Bronchial epithelial cell (primary cell): ENCODE measurements around the gene KCNQ1OT1. TPM values are rescaled to one million over a fixed set of nuclear protein-coding genes. Genes with fewer than 3 reads are reported as not detected.

ENCODE experiments used
- DNase-seq: peaks from one replicate; pipeline ENCODE4 v3.0.0-alpha.2; 2010; ENCODE audit warnings: low read depth
- FAIRE-seq: peaks from 2 replicates; lab custom pipeline; 2011; peaks lifted over from hg19 to GRCh38; lab: Jason Lieb, UNC
- H3K27me3 ChIP-seq: 2 replicates; pipeline ENCODE4 v1.5.1; 2011; ENCODE audit warnings: low read length; ENCODE audit not compliant: control insufficient read depth, insufficient read depth
- H3K36me3 ChIP-seq: 2 replicates; pipeline ENCODE4 v1.5.1; 2011; ENCODE audit warnings: low read length; ENCODE audit not compliant: control insufficient read depth, insufficient read depth
- H3K4me3 ChIP-seq: 2 replicates; pipeline ENCODE4 v1.5.1; 2011; ENCODE audit warnings: mild to moderate bottlenecking, low read depth, low read length, control low read depth
- total RNA-seq: library from RNA; depleted of rRNA; stranded (reverse); fragments of >200 nt; gene quantifications from 2 replicates; pipeline ENCODE4 v1.2.1, GENCODE V29; 2014
- TF ChIP-seq, protein P1 (sequence below): IDR thresholded peaks from 2 replicates; pipeline ENCODE4 v1.5.1; 2011; ENCODE audit warnings: mild to moderate bottlenecking, moderate library complexity, low read length, control low read depth, inconsistent platforms; ENCODE audit not compliant: insufficient read depth, severe bottlenecking

KCNQ1OT1 gene
- total RNA-seq, 1 donor from 2014 or later = 0.53 TPM

GRCh38 chr11:2621894-2622293 lies 77.9 kb downstream of the KCNQ1OT1 start:
- Histone ChIP-seq H3K27me3 (peaks cover 2% of the 10 kb centered on the region), H3K36me3 (no peaks in the 10 kb centered on the region), H3K4me3 (no peak overlapping the region)
- DNase-seq (no peak), FAIRE-seq (no peak)
- TF ChIP-seq, protein P1, sequence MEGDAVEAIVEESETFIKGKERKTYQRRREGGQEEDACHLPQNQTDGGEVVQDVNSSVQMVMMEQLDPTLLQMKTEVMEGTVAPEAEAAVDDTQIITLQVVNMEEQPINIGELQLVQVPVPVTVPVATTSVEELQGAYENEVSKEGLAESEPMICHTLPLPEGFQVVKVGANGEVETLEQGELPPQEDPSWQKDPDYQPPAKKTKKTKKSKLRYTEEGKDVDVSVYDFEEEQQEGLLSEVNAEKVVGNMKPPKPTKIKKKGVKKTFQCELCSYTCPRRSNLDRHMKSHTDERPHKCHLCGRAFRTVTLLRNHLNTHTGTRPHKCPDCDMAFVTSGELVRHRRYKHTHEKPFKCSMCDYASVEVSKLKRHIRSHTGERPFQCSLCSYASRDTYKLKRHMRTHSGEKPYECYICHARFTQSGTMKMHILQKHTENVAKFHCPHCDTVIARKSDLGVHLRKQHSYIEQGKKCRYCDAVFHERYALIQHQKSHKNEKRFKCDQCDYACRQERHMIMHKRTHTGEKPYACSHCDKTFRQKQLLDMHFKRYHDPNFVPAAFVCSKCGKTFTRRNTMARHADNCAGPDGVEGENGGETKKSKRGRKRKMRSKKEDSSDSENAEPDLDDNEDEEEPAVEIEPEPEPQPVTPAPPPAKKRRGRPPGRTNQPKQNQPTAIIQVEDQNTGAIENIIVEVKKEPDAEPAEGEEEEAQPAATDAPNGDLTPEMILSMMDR = no peak

DNA sequence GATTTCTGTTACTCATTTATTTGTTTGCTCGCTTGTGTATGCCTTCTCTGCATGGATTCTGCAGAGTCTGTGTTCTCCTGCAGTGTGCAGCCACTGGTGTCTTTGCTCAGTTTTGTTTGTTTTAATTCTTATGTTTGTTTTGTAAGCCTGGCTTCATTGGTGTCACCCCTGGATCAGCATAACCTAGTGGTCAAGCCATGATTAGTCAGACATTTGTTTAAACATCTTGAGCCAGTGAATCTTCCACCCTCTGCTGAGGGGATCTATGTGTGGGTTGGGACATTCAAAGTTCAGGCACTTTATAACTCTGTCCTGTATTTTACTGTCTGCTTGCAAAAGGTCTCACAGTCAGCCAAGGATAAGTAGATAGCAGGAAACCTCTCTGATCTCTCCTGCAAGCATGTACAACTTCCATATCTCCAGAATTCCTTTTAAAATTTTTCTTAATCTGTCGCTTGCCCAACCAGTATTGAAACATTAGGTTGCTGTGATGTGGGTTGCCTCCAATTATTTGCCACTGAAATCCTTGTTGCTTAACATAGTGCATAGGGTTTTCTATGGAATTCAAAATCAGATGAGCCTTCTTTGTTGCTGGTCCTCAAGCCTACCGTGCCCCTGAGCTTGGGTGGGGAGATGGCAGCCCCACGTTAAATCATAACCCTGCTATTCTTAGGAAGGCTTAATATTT lies 86.8 kb downstream of the KCNQ1OT1 start:
- H3K27me3 ChIP-seq = peaks cover 3% of the 10 kb centered on the region
- no peak for FAIRE-seq

GRCh38 chr11:2609345-2609744 lies 90.4 kb downstream of the KCNQ1OT1 start:
- H3K36me3 ChIP-seq = no peaks in the 10 kb centered on the region
- no peak overlapping the region for H3K4me3 ChIP-seq
- FAIRE-seq (no peak), DNase-seq (no peak)
- TF ChIP-seq, protein P1 = no peak
- H3K27me3 ChIP-seq = peaks cover 3% of the 10 kb centered on the region

More for the DNA sequence above, 86.8 kb downstream of the KCNQ1OT1 start:
- DNase-seq = no peak
- Histone ChIP-seq H3K36me3 (no peaks in the 10 kb centered on the region), H3K4me3 (no peak overlapping the region)
- TF ChIP-seq, protein P1 = no peak

GRCh38 chr11:2599561-2600189 lies 100.1 kb downstream of the KCNQ1OT1 start:
- no peaks in the 10 kb centered on the region for H3K27me3 ChIP-seq
- TF ChIP-seq, protein P1 = no peak
- DNase-seq (peak; percentile 4), FAIRE-seq (peak; percentile 43)
- H3K4me3 ChIP-seq = no peak overlapping the region
- no peaks in the 10 kb centered on the region for H3K36me3 ChIP-seq

GRCh38 chr11:2595204-2595603 lies 104.6 kb downstream of the KCNQ1OT1 start:
- TF ChIP-seq, protein P1 = no peak
- FAIRE-seq = no peak
- H3K36me3 ChIP-seq = no peaks in the 10 kb centered on the region
- no peak overlapping the region for H3K4me3 ChIP-seq
- no peaks in the 10 kb centered on the region for H3K27me3 ChIP-seq
- DNase-seq = no peak

GRCh38 chr11:2594267-2594666 lies 105.5 kb downstream of the KCNQ1OT1 start:
- FAIRE-seq = no peak

More at GRCh38 chr11:2594267-2594666, 105.5 kb downstream of the KCNQ1OT1 start:
- H3K36me3 ChIP-seq = no peaks in the 10 kb centered on the region
- no peak for DNase-seq
- H3K27me3 ChIP-seq = no peaks in the 10 kb centered on the region
- H3K4me3 ChIP-seq = no peak overlapping the region
- TF ChIP-seq, protein P1 = no peak
